H1 (cell line): ENCODE measurements around the gene C17orf114.
A peak's percentile ranks its signal among the peaks of the same experiment; 100 is the strongest.

Experiments used
- CTCF ChIA-PET: fragments of 300-600 bp; sonication (Branson Sonifier 250); formaldehyde crosslinking; loops from one replicate; lab custom pipeline; 2021; ENCODE audit not compliant: partially characterized antibody; lab: Charles Lee
- POLR2A ChIA-PET: fragments of 300-600 bp; sonication (Branson Sonifier 250); formaldehyde crosslinking; loops from one replicate; lab custom pipeline; 2021; ENCODE audit warnings: inconsistent platforms; ENCODE audit not compliant: partially characterized antibody; lab: Charles Lee
- DNase-seq, 2 experiments: peaks; one replicate each; pipeline versions ENCODE4 v3.0.0 to v3.0.0-alpha.2; 2010 to 2022; ENCODE audit warnings: low spot score in 2 of 2, low read depth in 1 of 2, mixed read lengths in 1 of 2
- FAIRE-seq: peaks from 2 replicates; lab custom pipeline; 2011; peaks lifted over from hg19 to GRCh38; lab: Jason Lieb, UNC
- H2AFZ ChIP-seq: 2 replicates; pipeline ENCODE4 v1.8.1; 2012; ENCODE audit warnings: low read length, inconsistent platforms
- H2AK5ac ChIP-seq: 2 replicates; pipeline ENCODE4 v1.6.1; 2013; ENCODE audit warnings: low read depth, low read length
- H2BK120ac ChIP-seq: replicated peaks from 2 replicates; pipeline ENCODE3; 2013; ENCODE audit warnings: low read depth, low read length, inconsistent platforms
- H2BK12ac ChIP-seq: 2 replicates; pipeline ENCODE4 v1.6.1; 2013; ENCODE audit warnings: low read depth, low read length
- H2BK15ac ChIP-seq: 2 replicates; pipeline ENCODE4 v1.6.1; 2013; ENCODE audit warnings: low read length
- H2BK20ac ChIP-seq: 2 replicates; pipeline ENCODE4 v1.6.1; 2013; ENCODE audit warnings: low read length
- H2BK5ac ChIP-seq: 2 replicates; pipeline ENCODE4 v1.6.1; 2013; ENCODE audit warnings: low read depth, low read length
- H3K14ac ChIP-seq: 2 replicates; pipeline ENCODE4 v1.6.1; 2013; ENCODE audit warnings: inconsistent platforms; ENCODE audit not compliant: insufficient read length
- H3K18ac ChIP-seq: 2 replicates; pipeline ENCODE4 v1.6.1; 2013; ENCODE audit warnings: low read length; ENCODE audit errors: extremely low read depth
- H3K23ac ChIP-seq: 2 replicates; pipeline ENCODE4 v1.6.1; 2013; ENCODE audit warnings: inconsistent platforms; ENCODE audit not compliant: insufficient read length
- H3K23me2 ChIP-seq: 2 replicates; pipeline ENCODE4 v1.6.1; 2013; ENCODE audit warnings: low read depth, low read length
- H3K27ac ChIP-seq: 2 replicates; pipeline ENCODE4 v1.6.1; 2011; ENCODE audit warnings: low read depth, low read length, inconsistent platforms
- H3K27me3 ChIP-seq, 4 experiments: replicated peaks in 1 of 4; 1 replicate in 1 of 4; 2 replicates in 3 of 4; pipeline versions ENCODE4 v1.6.1 to v1.8.1; 2011 to 2013; ENCODE audit warnings: low read length in 3 of 4, mild to moderate bottlenecking in 3 of 4, inconsistent platforms in 2 of 4, mixed read lengths in 2 of 4, moderate library complexity in 1 of 4; ENCODE audit not compliant: control insufficient read depth in 3 of 4, insufficient read depth in 3 of 4; ENCODE audit errors: extremely low read depth in 1 of 4
- H3K36me3 ChIP-seq, 4 experiments: 2 replicates each; pipeline versions ENCODE4 v1.6.1 to v1.8.1; 2011 to 2013; ENCODE audit warnings: mild to moderate bottlenecking in 4 of 4, low read length in 3 of 4, moderate library complexity in 2 of 4, control low read depth in 1 of 4, inconsistent platforms in 1 of 4; ENCODE audit not compliant: insufficient read depth in 4 of 4, control insufficient read depth in 2 of 4
- H3K4ac ChIP-seq: replicated peaks from 2 replicates; pipeline ENCODE3; 2013; ENCODE audit warnings: low read length, low read depth, mixed read lengths, inconsistent platforms; ENCODE audit not compliant: insufficient read length
- H3K4me1 ChIP-seq, 4 experiments: replicated peaks in 1 of 4; 1 replicate in 1 of 4; 2 replicates in 3 of 4; pipeline versions ENCODE4 v1.6.1 to v1.8.1; 2011 to 2013; ENCODE audit warnings: low read length in 3 of 4, inconsistent platforms in 2 of 4, mixed read lengths in 1 of 4; ENCODE audit not compliant: insufficient read depth in 4 of 4, control insufficient read depth in 3 of 4
- H3K4me2 ChIP-seq, 2 experiments: 2 replicates each; pipeline versions ENCODE4 v1.6.1 to v1.8.1; 2011 to 2013; ENCODE audit warnings: low read depth in 2 of 2, low read length in 2 of 2, control low read depth in 1 of 2, inconsistent platforms in 1 of 2, mild to moderate bottlenecking in 1 of 2; ENCODE audit not compliant: insufficient read depth in 1 of 2
- H3K4me3 ChIP-seq, 4 experiments: fragments of 200-600, 300-600 bp in 1 of 4; sonication (generic), shearing (Covaris generic), sonication (Bioruptor Twin) in 1 of 4; 2 replicates each; pipeline versions ENCODE4 v1.5.1 to v1.8.1; 2011 to 2016; ENCODE audit warnings: low read length in 4 of 4, low read depth in 3 of 4, control low read depth in 2 of 4, inconsistent platforms in 2 of 4, mild to moderate bottlenecking in 2 of 4, mixed read lengths in 1 of 4, moderate library complexity in 1 of 4; ENCODE audit not compliant: insufficient read depth in 2 of 4; ENCODE audit errors: extremely low read depth in 1 of 4
- H3K56ac ChIP-seq: replicated peaks from 2 replicates; pipeline ENCODE3; 2013; ENCODE audit warnings: low read depth, mild to moderate bottlenecking, mixed read lengths, low read length, inconsistent platforms; ENCODE audit not compliant: insufficient read length
- H3K79me1 ChIP-seq: 2 replicates; pipeline ENCODE4 v1.6.1; 2013; ENCODE audit warnings: low read depth, low read length, control low read depth
- H3K79me2 ChIP-seq, 2 experiments: 2 replicates each; pipeline versions ENCODE4 v1.6.1 to v1.8.1; 2012 to 2013; ENCODE audit warnings: low read length in 2 of 2, mild to moderate bottlenecking in 2 of 2, inconsistent platforms in 1 of 2; ENCODE audit not compliant: insufficient read depth in 2 of 2, control insufficient read depth in 1 of 2
- H3K9ac ChIP-seq, 4 experiments: replicated peaks in 1 of 4; 1 replicate in 1 of 4; 2 replicates in 3 of 4; pipeline versions ENCODE4 v1.6.1 to v1.8.1; 2011 to 2013; ENCODE audit warnings: low read depth in 3 of 4, low read length in 3 of 4, control low read depth in 2 of 4, mild to moderate bottlenecking in 2 of 4, moderate library complexity in 2 of 4, inconsistent platforms in 1 of 4; ENCODE audit errors: extremely low read depth in 1 of 4
- H3K9me3 ChIP-seq, 2 experiments: 2 replicates each; pipeline versions ENCODE4 v1.6.1 to v1.8.1; 2012 to 2013; ENCODE audit warnings: mild to moderate bottlenecking in 2 of 2, moderate library complexity in 2 of 2, control low read depth in 1 of 2, inconsistent platforms in 1 of 2, low read depth in 1 of 2, low read length in 1 of 2, mixed read lengths in 1 of 2; ENCODE audit not compliant: insufficient read depth in 2 of 2
- H4K20me1 ChIP-seq, 2 experiments: replicated peaks in 1 of 2; 2 replicates each; pipeline versions ENCODE3 to v1.8.1; 2011 to 2013; ENCODE audit warnings: inconsistent platforms in 2 of 2, low read length in 2 of 2, mild to moderate bottlenecking in 1 of 2; ENCODE audit not compliant: insufficient read depth in 2 of 2, control insufficient read depth in 1 of 2
- H4K5ac ChIP-seq: 2 replicates; pipeline ENCODE4 v1.6.1; 2013; ENCODE audit warnings: low read length, low read depth, mixed read lengths, inconsistent platforms; ENCODE audit not compliant: insufficient read length
- H4K8ac ChIP-seq: 2 replicates; pipeline ENCODE4 v1.8.0; 2013; ENCODE audit warnings: mild to moderate bottlenecking, moderate library complexity, low read length, inconsistent platforms; ENCODE audit not compliant: insufficient read depth; ENCODE audit errors: extremely low read depth
- H4K91ac ChIP-seq: replicated peaks from 2 replicates; pipeline ENCODE3; 2013; ENCODE audit warnings: low read length, mixed read lengths, inconsistent platforms; ENCODE audit not compliant: insufficient read length
- ASH2L ChIP-seq: fragments of 200-600, 300-600 bp; sonication (generic); IDR thresholded peaks from one replicate; pipeline ENCODE4 v1.7.1; 2017; ENCODE audit warnings: low read length
- SP1 ChIP-seq: IDR thresholded peaks from 2 replicates; pipeline ENCODE4 v1.6.1; 2011; ENCODE audit warnings: low read depth, low read length
- WGBS, 2 experiments: shearing (Covaris generic) in 1 of 2; methylation state at CpG; one replicate each; pipeline versions ENCODE4 v1.1.6 to v1.1.7; 2013 to 2015; ENCODE audit warnings: low lambda C conversion rate in 2 of 2, mixed read lengths in 2 of 2, inconsistent platforms in 1 of 2, low coverage in 1 of 2, missing lambda C conversion rate in 1 of 2; ENCODE audit not compliant: insufficient replicate concordance in 2 of 2, insufficient coverage in 1 of 2, insufficient read length in 1 of 2; ENCODE audit errors: extremely low coverage in 1 of 2, missing lambda C conversion rate in 1 of 2; 5-methylcytosine and 5-hydroxymethylcytosine counted together

C17orf114 gene

DNA sequence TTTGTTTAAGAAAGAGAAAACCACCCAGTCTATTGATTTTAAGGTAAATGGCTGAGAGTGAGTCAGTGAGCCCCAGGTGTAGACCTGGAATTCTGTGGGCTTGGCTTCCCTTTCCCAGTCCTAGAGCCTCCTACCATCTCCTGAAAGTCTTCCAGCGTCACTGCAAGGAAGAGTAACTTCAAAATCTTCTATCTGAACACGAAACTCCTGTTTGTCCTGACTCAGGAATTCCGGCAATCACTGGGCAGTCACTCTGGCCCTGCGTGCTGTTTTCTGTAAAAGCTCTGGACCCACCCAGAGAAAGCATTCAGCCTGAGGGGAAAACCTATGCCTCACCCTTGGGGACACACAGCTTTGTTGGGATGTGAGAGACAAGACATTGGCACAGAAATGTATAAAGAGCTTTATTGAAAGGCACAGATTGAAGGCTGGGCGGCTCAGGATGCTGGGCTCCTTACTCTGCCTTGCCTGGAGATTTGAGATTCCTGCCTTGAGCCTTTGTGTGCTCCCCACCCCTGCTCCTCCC lies 46.9 kb upstream of the C17orf114 start:
- Histone ChIP-seq H3K4me2 (peak overlapping the region; percentile 47 to 58), H4K20me1 (no peaks in the 10 kb centered on the region)
- no peak for FAIRE-seq

More for the DNA sequence above, 46.9 kb upstream of the C17orf114 start:
- POLR2A ChIA-PET, result interaction anchor here (0.6 to 3.1 kb wide), 9 partner anchors 10 to 77 kb away, joined by 3 to 15 read pairs (median 3); no protein-coding TSS in a partner anchor
- H3K18ac ChIP-seq, result peak overlapping the region; percentile 78; the same call in 1 of the 2 replicates
- H2BK20ac ChIP-seq, result no peak overlapping the region
- H3K79me1 ChIP-seq, result peaks cover 17% of the 10 kb centered on the region
- H2BK5ac ChIP-seq, result peak overlapping the region; percentile 84
- no peak overlapping the region for H3K56ac ChIP-seq
- peak overlapping the region in 1 of 4 experiments; percentile 32; a peak in 1 of 8 replicates for H3K4me3 ChIP-seq
- peak overlapping the region; percentile 28; the same call in 1 of the 2 replicates for H4K8ac ChIP-seq
- peaks cover 4 to 59% of the 10 kb centered on the region in 2 experiments for H3K79me2 ChIP-seq
- H3K36me3 ChIP-seq, result no peaks in the 10 kb centered on the region; a peak in 1 of 8 replicates
- CTCF ChIA-PET, result interaction anchor here (0.5 to 1.4 kb wide), 4 partner anchors 12 to 81 kb away, joined by 3 to 5 read pairs (median 4); no protein-coding TSS in a partner anchor
- peak overlapping the region; percentile 73 for H3K27ac ChIP-seq
- peak in 1 of 2 experiments; percentile 47 for DNase-seq
- 0 out of 2 replicates have a peak overlapping the region, but pooled peaks have one; percentile 12 for H2BK15ac ChIP-seq
- H2BK120ac ChIP-seq, result peak overlapping the region; percentile 57
- H2AFZ ChIP-seq, result no peak overlapping the region
- peak overlapping the region in 2 of 4 experiments; percentile 31 to 42; a peak in 4 of 7 replicates for H3K9ac ChIP-seq
- H2BK12ac ChIP-seq, result peak overlapping the region; percentile 52
- peak overlapping the region; percentile 83 for H4K91ac ChIP-seq
- peaks cover 11 to 32% (median 25%) of the 10 kb centered on the region in 4 experiments for H3K4me1 ChIP-seq
- H2AK5ac ChIP-seq, result no peak overlapping the region
- 0 out of 2 replicates have a peak, but pooled peaks have one; percentile 23 for TF ChIP-seq SP1
- TF ChIP-seq ASH2L, result no peak
- peak overlapping the region; percentile 38 for H4K5ac ChIP-seq
- H3K27me3 ChIP-seq, result no peaks in the 10 kb centered on the region
- H3K23me2 ChIP-seq, result peaks cover 7% of the 10 kb centered on the region; the same call in 1 of the 2 replicates
- no peak overlapping the region for H3K23ac ChIP-seq
- H3K4ac ChIP-seq, result peak overlapping the region; percentile 27
- H3K9me3 ChIP-seq, result no peaks in the 10 kb centered on the region
- H3K14ac ChIP-seq, result no peak overlapping the region
- 56% methylated on average over 5 of the region's 5 CpGs; no CpG with 5 or more reads in 1 of the 2 experiments for WGBS, 2 experiments
